ENCODE results near the gene SLC41A3.

DNA sequence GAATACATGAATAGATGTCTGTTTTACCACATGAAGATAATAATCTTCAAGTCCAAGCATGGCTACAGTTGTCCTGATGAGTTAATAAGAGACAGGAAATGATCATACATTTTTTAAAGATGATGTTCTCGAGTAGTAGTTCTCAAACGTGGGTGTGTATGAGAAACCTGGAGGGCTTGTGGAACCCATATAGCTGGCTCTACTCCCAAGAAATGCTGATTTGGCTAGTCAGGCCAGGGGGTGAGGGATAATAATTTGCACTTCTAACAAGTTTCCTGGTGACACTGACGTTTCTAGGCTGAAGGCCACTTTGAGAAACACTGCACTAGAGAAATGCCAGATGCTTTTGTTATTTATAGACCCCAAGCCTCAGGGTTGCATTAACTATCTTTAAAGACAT is 78.0 kb downstream of the SLC41A3 start:
- TF ChIP-seq, protein P1, sequence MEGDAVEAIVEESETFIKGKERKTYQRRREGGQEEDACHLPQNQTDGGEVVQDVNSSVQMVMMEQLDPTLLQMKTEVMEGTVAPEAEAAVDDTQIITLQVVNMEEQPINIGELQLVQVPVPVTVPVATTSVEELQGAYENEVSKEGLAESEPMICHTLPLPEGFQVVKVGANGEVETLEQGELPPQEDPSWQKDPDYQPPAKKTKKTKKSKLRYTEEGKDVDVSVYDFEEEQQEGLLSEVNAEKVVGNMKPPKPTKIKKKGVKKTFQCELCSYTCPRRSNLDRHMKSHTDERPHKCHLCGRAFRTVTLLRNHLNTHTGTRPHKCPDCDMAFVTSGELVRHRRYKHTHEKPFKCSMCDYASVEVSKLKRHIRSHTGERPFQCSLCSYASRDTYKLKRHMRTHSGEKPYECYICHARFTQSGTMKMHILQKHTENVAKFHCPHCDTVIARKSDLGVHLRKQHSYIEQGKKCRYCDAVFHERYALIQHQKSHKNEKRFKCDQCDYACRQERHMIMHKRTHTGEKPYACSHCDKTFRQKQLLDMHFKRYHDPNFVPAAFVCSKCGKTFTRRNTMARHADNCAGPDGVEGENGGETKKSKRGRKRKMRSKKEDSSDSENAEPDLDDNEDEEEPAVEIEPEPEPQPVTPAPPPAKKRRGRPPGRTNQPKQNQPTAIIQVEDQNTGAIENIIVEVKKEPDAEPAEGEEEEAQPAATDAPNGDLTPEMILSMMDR (conservative IDR thresholded peaks at IDR 0.05 in 1 of 2, IDR thresholded peaks at IDR 0.05 in 1 of 2; ENCODE audit: extremely low read depth in 1 of 2, insufficient read depth in 1 of 2, low read depth in 1 of 2, low read length in 2 of 2) = no peak
- TF ChIP-seq EZH2 (IDR thresholded peaks at IDR 0.05; ENCODE audit: borderline replicate concordance, low read length) = no peak

Data from mammary epithelial cell (primary cell).